K562 (cell line): Measurements from ENCODE around the gene LPCAT2. TPM values are rescaled to one million over a fixed set of nuclear protein-coding genes. Genes with fewer than 3 reads are reported as not detected.

Source experiments
- ATAC-seq: fragments of 200-7000 bp; cut with Tn5 transposase; 3 replicates; pipeline ENCODE4 v1.9.1; 2020; ENCODE audit warnings: moderate library complexity
- BruUV-seq: library from RNA; stranded (reverse); fragments of 400-500 nt; replicated peaks from 2 replicates; lab custom pipeline; 2021; lab: Mats Ljungman, UMichigan
- CTCF ChIA-PET: fragments of 300-600 bp; formaldehyde crosslinking; extraction: SDS; loops from one replicate; lab custom pipeline; 2021; ENCODE audit warnings: low intra/inter-chr PET ratio; lab: Yijun Ruan, JAX
- POLR2A ChIA-PET: fragments of 300-600, 350-650 bp; sonication (Branson Sonifier 250); formaldehyde crosslinking; extraction: SDS; loops from one replicate; lab custom pipeline; 2021; ENCODE audit warnings: antibody characterized with exemption, inconsistent platforms; lab: Yijun Ruan, JAX
- DNase-seq, 4 experiments: peaks; one replicate each; pipeline versions ENCODE4 v3.0.0 to v3.0.0-alpha.2; 2011 to 2018; ENCODE audit warnings: low spot score in 3 of 4, mixed read lengths in 3 of 4; ENCODE audit errors: extremely low read depth in 1 of 4
- FAIRE-seq: peaks from 2 replicates; lab custom pipeline; 2011; peaks lifted over from hg19 to GRCh38; lab: Jason Lieb, UNC
- H2AFZ ChIP-seq: 2 replicates; pipeline ENCODE4 v1.6.0; 2011; ENCODE audit warnings: low read depth, low read length, control low read depth, inconsistent platforms
- H3K27ac ChIP-seq: fragments of 200-600 bp; 3 replicates; pipeline ENCODE4 v1.8.0; 2011; ENCODE audit warnings: low read depth, mild to moderate bottlenecking, control low read depth, inconsistent platforms, low read length, moderate library complexity, mixed read lengths; ENCODE audit errors: extremely low read depth
- H3K27me3 ChIP-seq, 2 experiments: fragments of 300-600 bp in 1 of 2; 2 replicates in 1 of 2; 3 replicates in 1 of 2; pipeline versions ENCODE4 v1.6.0 to v1.8.0; 2011; ENCODE audit warnings: inconsistent platforms in 2 of 2, low read length in 2 of 2, mild to moderate bottlenecking in 1 of 2, mixed read lengths in 1 of 2, moderate library complexity in 1 of 2; ENCODE audit not compliant: control insufficient read depth in 2 of 2, insufficient read depth in 2 of 2
- H3K36me3 ChIP-seq: fragments of 300-600 bp; 3 replicates; pipeline ENCODE4 v1.8.0; 2011; ENCODE audit warnings: mild to moderate bottlenecking, low read length, inconsistent platforms; ENCODE audit not compliant: control insufficient read depth, insufficient read depth
- H3K4me1 ChIP-seq, 2 experiments: fragments of 200-600 bp in 1 of 2; replicated peaks in 1 of 2; 2 replicates in 1 of 2; 3 replicates in 1 of 2; pipeline versions ENCODE4 v1.5.1 to v1.8.0; 2011; ENCODE audit warnings: inconsistent platforms in 2 of 2, low read length in 2 of 2, mild to moderate bottlenecking in 1 of 2, mixed read lengths in 1 of 2, moderate library complexity in 1 of 2; ENCODE audit not compliant: control insufficient read depth in 2 of 2, insufficient read depth in 2 of 2
- H3K4me2 ChIP-seq: 2 replicates; pipeline ENCODE4 v1.6.1; 2011; ENCODE audit warnings: low read length, control low read depth, inconsistent platforms, mixed read lengths; ENCODE audit not compliant: insufficient read depth
- H3K4me3 ChIP-seq: fragments of 200-600 bp; sonication (generic), shearing (Covaris generic); 2 replicates; pipeline ENCODE4 v1.5.1; 2016; ENCODE audit warnings: control low read depth, inconsistent platforms
- H3K79me2 ChIP-seq: fragments of 200-600 bp; 3 replicates; pipeline ENCODE4 v1.8.0; 2011; ENCODE audit warnings: low read length, inconsistent platforms; ENCODE audit not compliant: control insufficient read depth, insufficient read depth
- H3K9ac ChIP-seq, 2 experiments: 2 replicates each; pipeline versions ENCODE4 v1.6.0 to v1.6.1; 2011; ENCODE audit warnings: low read depth in 2 of 2, low read length in 2 of 2, control low read depth in 1 of 2, inconsistent platforms in 1 of 2, mild to moderate bottlenecking in 1 of 2, mixed read lengths in 1 of 2; ENCODE audit not compliant: insufficient read depth in 1 of 2
- H3K9me1 ChIP-seq: one replicate; pipeline ENCODE4 v1.6.0; 2011; ENCODE audit warnings: inconsistent platforms, mild to moderate bottlenecking, low read length, moderate library complexity; ENCODE audit not compliant: control insufficient read depth, insufficient read depth
- H3K9me3 ChIP-seq: replicated peaks from 2 replicates; pipeline ENCODE4 v1.5.1; 2011; ENCODE audit warnings: low read depth, low read length, inconsistent platforms; ENCODE audit not compliant: control insufficient read depth, insufficient read depth
- H4K20me1 ChIP-seq: replicated peaks from 2 replicates; pipeline ENCODE4 v1.6.1; 2011; ENCODE audit warnings: low read length, inconsistent platforms, mixed read lengths; ENCODE audit not compliant: control insufficient read depth, insufficient read depth
- ATF1 ChIP-seq, 2 experiments: fragments of 450-650 bp in 1 of 2; IDR thresholded peaks; 2 replicates each; pipeline ENCODE4 v1.6.1; 2016; ENCODE audit warnings: missing compliant biosample characterization in 1 of 2, missing genetic modification characterization in 1 of 2
- C11orf30 ChIP-seq: fragments of 450-650 bp; IDR thresholded peaks from 2 replicates; pipeline ENCODE4 v1.6.1; 2016; ENCODE audit warnings: low read depth, mild to moderate bottlenecking
- CXXC5 ChIP-seq: fragments of 250-450 bp; sonication (Bioruptor Pico); IDR thresholded peaks from 2 replicates; pipeline ENCODE4 v1.8.0; 2022; ENCODE audit warnings: inconsistent platforms, mild to moderate bottlenecking, moderate library complexity
- EGR1 ChIP-seq: fragments of 450-650 bp; conservative IDR thresholded peaks from 2 replicates; pipeline ENCODE4 v1.6.1; 2017; ENCODE audit warnings: mild to moderate bottlenecking
- ESRRA ChIP-seq: fragments of 450-650 bp; IDR thresholded peaks from 2 replicates; pipeline ENCODE4 v1.6.1; 2014; ENCODE audit warnings: low read depth, mild to moderate bottlenecking, moderate library complexity, borderline replicate concordance
- KHSRP ChIP-seq: fragments of 450-650 bp; IDR thresholded peaks from 2 replicates; pipeline ENCODE4 v1.6.1; 2017
- L3MBTL2 ChIP-seq: fragments of 450-650 bp; IDR thresholded peaks from 2 replicates; pipeline ENCODE4 v1.6.1; 2016; ENCODE audit warnings: mild to moderate bottlenecking, moderate library complexity
- MEF2D ChIP-seq: conservative IDR thresholded peaks from 2 replicates; pipeline ENCODE4 v1.6.1; 2016; ENCODE audit warnings: low read depth, missing genetic modification characterization, missing compliant biosample characterization
- MYC ChIP-seq, 2 experiments: fragments of 250-450 bp in 1 of 2; sonication (Bioruptor Pico) in 1 of 2; IDR thresholded peaks; 2 replicates each; pipeline versions ENCODE4 v1.5.1 to v1.6.1; 2012 to 2021; ENCODE audit warnings: low read depth in 2 of 2, borderline replicate concordance in 1 of 2, improper control_type of control experiment in 1 of 2, low read length in 1 of 2, mild to moderate bottlenecking in 1 of 2, moderate library complexity in 1 of 2
- NCOR1 ChIP-seq: fragments of 450-650 bp; IDR thresholded peaks from 2 replicates; pipeline ENCODE4 v1.6.1; 2016; ENCODE audit warnings: mild to moderate bottlenecking, moderate library complexity
- NFE2 ChIP-seq: IDR thresholded peaks from 2 replicates; pipeline ENCODE4 v1.6.1; 2014; ENCODE audit warnings: antibody characterized with exemption, low read depth
- RAD51 ChIP-seq: fragments of 450-650 bp; IDR thresholded peaks from 2 replicates; pipeline ENCODE4 v1.7.1; 2016; ENCODE audit warnings: low read depth, mild to moderate bottlenecking, borderline replicate concordance
- RHOXF2B ChIP-seq: fragments of 250-450 bp; sonication (Bioruptor Pico); conservative IDR thresholded peaks from 2 replicates; pipeline ENCODE4 v1.5.1; 2021
- TAL1 ChIP-seq: fragments of 450-650 bp; IDR thresholded peaks from 2 replicates; pipeline ENCODE4 v1.6.1; 2016; ENCODE audit warnings: mild to moderate bottlenecking
- TCF7L2 ChIP-seq: fragments of 150-350 bp; IDR thresholded peaks from 2 replicates; pipeline ENCODE4 v1.6.1; 2016; ENCODE audit warnings: low read depth, mild to moderate bottlenecking, low read length, moderate library complexity
- TEAD1 ChIP-seq, 2 experiments: fragments of 450-650 bp in 1 of 2; sonication (generic) in 1 of 2; formaldehyde crosslinking; IDR thresholded peaks; 2 replicates each; pipeline versions ENCODE4 v1.4.0 to v1.8.0; 2020 to 2022; ENCODE audit warnings: mild to moderate bottlenecking in 2 of 2, missing genetic modification reagents in 1 of 2
- ZFPM2 ChIP-seq: fragments of 250-450 bp; sonication (Bioruptor Pico); IDR thresholded peaks from 2 replicates; pipeline ENCODE4 v1.5.1; 2022; ENCODE audit warnings: mild to moderate bottlenecking
- ZNF511 ChIP-seq: sonication (generic); formaldehyde crosslinking; IDR thresholded peaks from 2 replicates; pipeline ENCODE4 v1.8.0; 2022; ENCODE audit warnings: mild to moderate bottlenecking, missing genetic modification reagents
- ZNF639 ChIP-seq, 2 experiments: fragments of 200-800 bp in 1 of 2; sonication (Bioruptor generic) in 1 of 2; sonication (generic) in 1 of 2; formaldehyde crosslinking in 1 of 2; IDR thresholded peaks in 1 of 2; conservative IDR thresholded peaks in 1 of 2; 2 replicates each; pipeline versions ENCODE4 v1.5.0 to v1.6.1; 2016 to 2020; ENCODE audit warnings: missing compliant biosample characterization in 1 of 2, missing genetic modification characterization in 1 of 2, missing genetic modification reagents in 1 of 2
- WGBS: fragments of 100-300 bp; shearing (Covaris generic); methylation state at CpG from one replicate; pipeline ENCODE4 v1.1.6; 2016; ENCODE audit warnings: low coverage, mixed read lengths; ENCODE audit not compliant: insufficient coverage; ENCODE audit errors: missing lambda C conversion rate; 5-methylcytosine and 5-hydroxymethylcytosine counted together
- in situ Hi-C: fragments of 300-500 bp; cut with MboI; formaldehyde crosslinking; loops from 4 replicates; pipeline ENCODE4 v1.15.0; 2018; ENCODE audit warnings: inconsistent platforms, mixed read lengths
- intact Hi-C: fragments of 100-400 bp; cut with micrococcal nuclease; formaldehyde crosslinking; loops from 2 replicates; pipeline ENCODE4 v1.14.2; 2022
- polyA plus RNA-seq, 8 experiments: library from polyadenylated mRNA; depleted of rRNA in 4 of 8; stranded (reverse) in 5 of 8; unstranded in 3 of 8; fragments of >200 nt; fragmentation: Nextera tagmentation in 2 of 8; fragmentation: Illumina TruSeq in 1 of 8; extraction: Ambion mirVana in 2 of 8; extraction: Trizol in 1 of 8; gene quantifications; 2 replicates each; pipeline versions ENCODE4 v1.2.1 to v1.2.3, GENCODE V29; 2011 to 2014; ENCODE audit warnings: inconsistent platforms in 1 of 8, missing spikeins in 1 of 8
- total RNA-seq, 7 experiments: library from RNA; depleted of rRNA in 6 of 7; stranded (reverse); fragments of >200 nt in 6 of 7; fragmentation: Illumina TruSeq in 2 of 7; extraction: Trizol in 2 of 7; gene quantifications; 2 replicates each; pipeline versions ENCODE4 v1.2.1 to v1.2.3, GENCODE V29; 2011 to 2021; ENCODE audit warnings: low replicate concordance in 1 of 7
- TF ChIP-seq, protein P1 (sequence below): sonication (generic); formaldehyde crosslinking; IDR thresholded peaks from 2 replicates; pipeline ENCODE4 v1.8.0; 2022; ENCODE audit warnings: missing genetic modification reagents, mild to moderate bottlenecking, moderate library complexity, borderline replicate concordance

The LPCAT2 gene
- total and polyA plus RNA-seq, 9 of the 15 experiments (the other 6 are each of a cell fraction or from before 2014, with no cell fraction given): 2.9 to 15.0 (median 7.3) TPM

GRCh38 chr16:55622930-55623561 lies 114.2 kb downstream of the LPCAT2 start:
- peak; percentile 15 for FAIRE-seq
- no TSS peak for BruUV-seq
- Histone ChIP-seq H3K27ac (peak overlapping the region; percentile 45; the same call in 2 of the 3 replicates), H3K9ac (no peak overlapping the region), H3K9me1 (no peaks in the 10 kb centered on the region), H3K9me3 (no peaks in the 10 kb centered on the region), H3K36me3 (no peaks in the 10 kb centered on the region), H3K4me1 (peaks cover 5 to 16% of the 10 kb centered on the region in 2 experiments; a peak in 3 of 5 replicates), H3K79me2 (no peaks in the 10 kb centered on the region), H3K4me3 (no peak overlapping the region), H4K20me1 (no peaks in the 10 kb centered on the region), H3K27me3 (0 out of 5 replicates have a peak, but pooled peaks cover 0 to 3% of the 10 kb centered on the region in 2 experiments), H2AFZ (peak overlapping the region; percentile 79), H3K4me2 (no peak overlapping the region)
- DNase-seq: peak; percentile 60 to 70 (median 63)
- in situ Hi-C loops: no loop called here
- ChIA-PET CTCF (no interaction called here), POLR2A (no interaction called here)
- ATAC-seq: peak; percentile 94
- intact Hi-C loops: no loop called here
- WGBS: 18% methylated on average over 8 of the region's 8 CpGs
- TF ChIP-seq NFE2 (peak; percentile 87), NCOR1 (0 out of 2 replicates have a peak, but pooled peaks have one; percentile 12), CXXC5 (CRISPR knock-in tag) (peak; percentile 68; the same call in 1 of the 2 replicates), MEF2D (tag) (0 out of 2 replicates have a peak, but pooled peaks have one; percentile 49), RAD51 (peak; percentile 25; the same call in 1 of the 2 replicates), RHOXF2B (no peak), ESRRA (peak; percentile 98), TAL1 (no peak), TCF7L2 (peak; percentile 82), KHSRP (no peak), ZNF639 (CRISPR knock-in tag; conservative IDR thresholded peaks at IDR 0.05 in 1 of 2, IDR thresholded peaks at IDR 0.05 in 1 of 2) (0 out of 4 replicates have a peak, but pooled peaks of 1 of the 2 experiments have one; percentile 45), ATF1 (CRISPR knock-in tag; IDR thresholded peaks at IDR 0.05) (no peak), ATF1 (tag; IDR thresholded peaks at IDR 0.05) (0 out of 2 replicates have a peak, but pooled peaks have one; percentile 12), ZNF511 (peak; percentile 23; the same call in 1 of the 2 replicates), MYC (IDR thresholded peaks at IDR 0.05; ENCODE audit: low read depth, low read length) (peak; percentile 74), MYC (CRISPR knock-in tag; IDR thresholded peaks at IDR 0.05; ENCODE audit: borderline replicate concordance, low read depth) (no peak), ZFPM2 (no peak), TEAD1 (CRISPR knock-in tag; IDR thresholded peaks at IDR 0.05) (no peak), C11orf30 (0 out of 2 replicates have a peak, but pooled peaks have one; percentile 12), EGR1 (peak; percentile 23; the same call in 1 of the 2 replicates), L3MBTL2 (peak; percentile 94)
- TF ChIP-seq, protein P1, sequence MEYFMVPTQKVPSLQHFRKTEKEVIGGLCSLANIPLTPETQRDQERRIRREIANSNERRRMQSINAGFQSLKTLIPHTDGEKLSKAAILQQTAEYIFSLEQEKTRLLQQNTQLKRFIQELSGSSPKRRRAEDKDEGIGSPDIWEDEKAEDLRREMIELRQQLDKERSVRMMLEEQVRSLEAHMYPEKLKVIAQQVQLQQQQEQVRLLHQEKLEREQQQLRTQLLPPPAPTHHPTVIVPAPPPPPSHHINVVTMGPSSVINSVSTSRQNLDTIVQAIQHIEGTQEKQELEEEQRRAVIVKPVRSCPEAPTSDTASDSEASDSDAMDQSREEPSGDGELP (CRISPR knock-in tag): peak; percentile 27; the same call in 1 of the 2 replicates
